Inferior parietal cortex (tissue), 1 donor: ENCODE results near the gene FAAH2.
"Not testable (repeated sequence)": the region's sequence is repeated elsewhere in the genome, so short reads cannot be mapped to it uniquely, and the experiment has no call there.

Experiments
- DNase-seq: peaks from one replicate; pipeline ENCODE4 v3.0.0-alpha.2; 2016; ENCODE audit errors: extremely low spot score

Gene FAAH2

GRCh38 chrX:57380026-57380796 lies 93.7 kb downstream of the FAAH2 start:
- DNase-seq = no peak

- DNase-seq = not testable (repeated sequence)
Measured at GRCh38 chrX:57394162-57394561, 107.7 kb downstream of the FAAH2 start.

GRCh38 chrX:57403191-57403590 lies 116.7 kb downstream of the FAAH2 start:
- DNase-seq = not testable (repeated sequence)

GRCh38 chrX:57406149-57406548 lies 119.6 kb downstream of the FAAH2 start:
- DNase-seq = no peak

GRCh38 chrX:57417827-57418226 lies 131.3 kb downstream of the FAAH2 start:
- no peak for DNase-seq

GRCh38 chrX:57422289-57422688 lies 135.8 kb downstream of the FAAH2 start:
- no peak for DNase-seq

- DNase-seq = no peak
Measured at GRCh38 chrX:57422790-57423189, 136.3 kb downstream of the FAAH2 start.

- DNase-seq = no peak
Measured at GRCh38 chrX:57445076-57445475, 158.6 kb downstream of the FAAH2 start.

- no peak for DNase-seq
Measured at GRCh38 chrX:57445832-57446231, 159.3 kb downstream of the FAAH2 start.

- DNase-seq = no peak
Measured at GRCh38 chrX:57447856-57448255, 161.3 kb downstream of the FAAH2 start.

GRCh38 chrX:57451426-57452020 lies 165.0 kb downstream of the FAAH2 start:
- DNase-seq = no peak

GRCh38 chrX:57453901-57454300 lies 167.4 kb downstream of the FAAH2 start:
- peak; percentile 1 for DNase-seq

- no peak for DNase-seq
Measured at GRCh38 chrX:57481514-57481913, 195.0 kb downstream of the FAAH2 start.

GRCh38 chrX:57516491-57516890 lies 230.0 kb downstream of the FAAH2 start:
- DNase-seq = no peak

- no peak for DNase-seq
Measured at GRCh38 chrX:57519578-57520118, 233.1 kb downstream of the FAAH2 start.

- no peak for DNase-seq
Measured at GRCh38 chrX:57528670-57529255, 242.3 kb downstream of the FAAH2 start.
